NCI-H748 (cell line): ENCODE measurements around the gene CDKN2AIPNL.
"Not testable (repeated sequence)": the region's sequence is repeated elsewhere in the genome, so short reads cannot be mapped to it uniquely, and the experiment has no call there.

Source experiments
- DNase-seq: peaks from one replicate; lab custom pipeline; 2025; ENCODE audit not compliant: unreplicated experiment; lab: John Stamatoyannopoulos, UW

Gene CDKN2AIPNL

GRCh38 chr5:134403951-134404350 lies 7.7 kb downstream of the CDKN2AIPNL start:
- no peak for DNase-seq

GRCh38 chr5:134398609-134399155 lies 13.0 kb downstream of the CDKN2AIPNL start:
- no peak for DNase-seq

GRCh38 chr5:134397196-134397595 lies 14.5 kb downstream of the CDKN2AIPNL start:
- no peak for DNase-seq

- DNase-seq = no peak
Observed at GRCh38 chr5:134396274-134396673, 15.4 kb downstream of the CDKN2AIPNL start.

GRCh38 chr5:134394932-134395331 lies 16.7 kb downstream of the CDKN2AIPNL start:
- no peak for DNase-seq

- DNase-seq = no peak
Observed at GRCh38 chr5:134392301-134392700, 19.4 kb downstream of the CDKN2AIPNL start.

GRCh38 chr5:134387443-134387842 lies 24.2 kb downstream of the CDKN2AIPNL start:
- no peak for DNase-seq

- no peak for DNase-seq
Observed at GRCh38 chr5:134383980-134384697, 27.5 kb downstream of the CDKN2AIPNL start.

GRCh38 chr5:134382204-134382603 lies 29.5 kb downstream of the CDKN2AIPNL start:
- DNase-seq = not testable (repeated sequence)

- DNase-seq = no peak
Observed at GRCh38 chr5:134380346-134380745, 31.3 kb downstream of the CDKN2AIPNL start.

- no peak for DNase-seq
Observed at GRCh38 chr5:134374232-134374631, 37.4 kb downstream of the CDKN2AIPNL start.

GRCh38 chr5:134373633-134374032 lies 38.0 kb downstream of the CDKN2AIPNL start:
- DNase-seq = not testable (repeated sequence)

- peak; percentile 61 for DNase-seq
Observed at GRCh38 chr5:134371834-134372340, 39.8 kb downstream of the CDKN2AIPNL start.

- peak; percentile 99 for DNase-seq
Observed at GRCh38 chr5:134370871-134371833, 40.5 kb downstream of the CDKN2AIPNL start, which contains the start of gene UBE2B. TSS of gene UBE2B (plus strand) at chr5:134371569. CDS start at chr5:134371596, 27 bp downstream.

- no peak for DNase-seq
Observed at GRCh38 chr5:134370311-134370870, 41.3 kb downstream of the CDKN2AIPNL start.

GRCh38 chr5:134365604-134366003 lies 46.1 kb downstream of the CDKN2AIPNL start:
- no peak for DNase-seq

- no peak for DNase-seq
Observed at GRCh38 chr5:134355681-134356080, 56.0 kb downstream of the CDKN2AIPNL start.
